Neural cell (in vitro differentiated cells): ENCODE results near the gene ERVH48-1. TPM values are rescaled to one million over a fixed set of nuclear protein-coding genes. Genes with fewer than 3 reads are reported as not detected.
"Not testable (repeated sequence)": the region's sequence is repeated elsewhere in the genome, so short reads cannot be mapped to it uniquely, and the experiment has no call there.

Experiments
- H2AFZ ChIP-seq: fragments of 200-600, 300-800 bp; sonication (generic), shearing (Covaris generic); 2 replicates; pipeline ENCODE4 v1.6.0; 2014; ENCODE audit warnings: low read depth, mild to moderate bottlenecking, antibody characterized with exemption, low read length, moderate library complexity
- H3F3A ChIP-seq: fragments of 200-600 bp; shearing (Covaris generic); 2 replicates; pipeline ENCODE4 v1.6.1; 2016; ENCODE audit warnings: mild to moderate bottlenecking, moderate library complexity, mixed read lengths, antibody characterized with exemption, low read length; ENCODE audit not compliant: insufficient read depth, poor library complexity, severe bottlenecking
- H3K27ac ChIP-seq: fragments of 200-600, 300-800 bp; sonication (generic), shearing (Covaris generic); 2 replicates; pipeline ENCODE4 v1.5.1; 2014; ENCODE audit warnings: mild to moderate bottlenecking, low read length, moderate library complexity
- H3K27me3 ChIP-seq: fragments of 300-800, 200-600 bp; sonication (generic), shearing (Covaris generic); 2 replicates; pipeline ENCODE4 v1.6.0; 2014; ENCODE audit warnings: mild to moderate bottlenecking, low read depth, low read length, moderate library complexity; ENCODE audit not compliant: insufficient read depth
- H3K36me3 ChIP-seq: fragments of 300-800, 200-600 bp; sonication (generic), shearing (Covaris generic); 2 replicates; pipeline ENCODE4 v1.5.1; 2014; ENCODE audit warnings: mild to moderate bottlenecking, antibody characterized with exemption, low read length, moderate library complexity; ENCODE audit not compliant: insufficient read depth
- H3K4me2 ChIP-seq: fragments of 300-800, 200-600 bp; sonication (generic), shearing (Covaris generic); 2 replicates; pipeline ENCODE4 v1.6.0; 2014; ENCODE audit warnings: mild to moderate bottlenecking, low read length
- H3K4me3 ChIP-seq: fragments of 300-800, 200-600 bp; sonication (generic), shearing (Covaris generic); 2 replicates; pipeline ENCODE4 v1.5.1; 2014; ENCODE audit warnings: mild to moderate bottlenecking, low read length, moderate library complexity
- H3K79me2 ChIP-seq: fragments of 200-600 bp; shearing (Covaris generic); replicated peaks from 2 replicates; pipeline ENCODE4 v1.6.0; 2014; ENCODE audit warnings: mild to moderate bottlenecking, low read length, moderate library complexity; ENCODE audit not compliant: insufficient read depth
- H3K9ac ChIP-seq: fragments of 300-800, 200-600 bp; sonication (generic), shearing (Covaris generic); 2 replicates; pipeline ENCODE4 v1.6.1; 2016; ENCODE audit warnings: mild to moderate bottlenecking, low read length, mixed read lengths
- H3K9me2 ChIP-seq: fragments of 200-600 bp; shearing (Covaris generic); 2 replicates; pipeline ENCODE4 v1.6.1; 2016; ENCODE audit warnings: mild to moderate bottlenecking, low read length, mixed read lengths; ENCODE audit not compliant: insufficient read depth
- H3K9me3 ChIP-seq: fragments of 200-600, 300-800 bp; sonication (generic), shearing (Covaris generic); 2 replicates; pipeline ENCODE4 v1.6.1; 2016; ENCODE audit warnings: mild to moderate bottlenecking, mixed run types, low read length, moderate library complexity, mixed read lengths
- H4K20me1 ChIP-seq: fragments of 200-600 bp; shearing (Covaris generic); 2 replicates; pipeline ENCODE4 v1.6.1; 2016; ENCODE audit warnings: mild to moderate bottlenecking, mixed run types; ENCODE audit not compliant: insufficient read depth
- CTCF ChIP-seq: fragments of 450-650 bp; IDR thresholded peaks from 2 replicates; pipeline ENCODE4 v1.5.1; 2014; ENCODE audit warnings: antibody characterized with exemption, mild to moderate bottlenecking, moderate library complexity; ENCODE audit not compliant: poor library complexity, severe bottlenecking
- EP300 ChIP-seq: fragments of 450-650 bp; conservative IDR thresholded peaks from 2 replicates; pipeline ENCODE4 v1.6.1; 2014; ENCODE audit warnings: antibody characterized with exemption, mild to moderate bottlenecking, moderate library complexity; ENCODE audit not compliant: poor library complexity, severe bottlenecking
- EZH2 ChIP-seq: fragments of 200-600, 300-800 bp; shearing (Covaris generic), sonication (generic); IDR thresholded peaks from 2 replicates; pipeline ENCODE4 v1.6.1; 2014; ENCODE audit warnings: antibody characterized with exemption, low read length, borderline replicate concordance, mild to moderate bottlenecking; ENCODE audit not compliant: insufficient read depth, poor library complexity, severe bottlenecking
- MXI1 ChIP-seq: fragments of 450-650 bp; conservative IDR thresholded peaks from 2 replicates; pipeline ENCODE4 v1.6.1; 2014; ENCODE audit warnings: antibody characterized with exemption, mild to moderate bottlenecking; ENCODE audit not compliant: poor library complexity, severe bottlenecking
- POLR2AphosphoS5 ChIP-seq: IDR thresholded peaks from 2 replicates; pipeline ENCODE4 v1.6.1; 2012
- RAD21 ChIP-seq: fragments of 450-650 bp; conservative IDR thresholded peaks from 2 replicates; pipeline ENCODE4 v1.6.1; 2014; ENCODE audit warnings: antibody characterized with exemption, mild to moderate bottlenecking, moderate library complexity
- TAF1 ChIP-seq: IDR thresholded peaks from 2 replicates; pipeline ENCODE4 v1.6.1; 2012; ENCODE audit warnings: low read depth
- polyA plus RNA-seq: library from polyadenylated mRNA; depleted of rRNA; stranded (reverse); fragments of >200 nt; gene quantifications from 2 replicates; pipeline ENCODE4 v1.2.3, GENCODE V29; 2014
- TF ChIP-seq, protein P1 (sequence below): IDR thresholded peaks from 2 replicates; pipeline ENCODE4 v1.6.1; 2012; ENCODE audit warnings: borderline replicate concordance

ERVH48-1 gene
- polyA plus RNA-seq, 1 donor from 2014 or later: not detected

DNA sequence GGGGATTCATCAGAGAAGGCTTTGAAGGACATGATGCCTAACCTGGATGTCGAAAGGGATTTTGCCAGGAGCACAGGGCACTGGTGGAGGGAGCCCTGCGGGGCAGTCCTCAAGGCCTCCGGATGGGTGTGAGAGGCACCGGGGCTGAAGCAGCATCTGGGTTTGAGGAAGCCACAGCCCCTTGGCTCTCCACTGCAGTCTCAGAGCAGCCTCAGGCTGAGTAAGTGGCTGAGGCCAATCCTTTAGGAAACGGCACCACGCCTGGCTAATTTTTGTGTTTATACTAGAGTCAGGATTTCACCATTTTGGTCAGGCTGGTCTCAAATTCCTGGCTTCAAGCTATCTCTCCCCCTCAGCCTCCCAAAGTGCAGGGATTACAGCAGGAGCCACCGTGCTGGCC, 12.0 kb downstream of the ERVH48-1 start (continued):
- TF ChIP-seq EZH2 (no peak), TAF1 (no peak), POLR2AphosphoS5 (no peak)

- not testable (repeated sequence) for H3K36me3 ChIP-seq, H3K79me2 ChIP-seq, H3K4me2 ChIP-seq, H3K4me3 ChIP-seq, H3K9me2 ChIP-seq, H3K9me3 ChIP-seq, H3K27ac ChIP-seq, H2AFZ ChIP-seq, H4K20me1 ChIP-seq, H3F3A ChIP-seq, H3K27me3 ChIP-seq, H3K9ac ChIP-seq
These were observed 13.5 kb downstream of the ERVH48-1 start for GRCh38 chr21:42911920-42912319.

DNA sequence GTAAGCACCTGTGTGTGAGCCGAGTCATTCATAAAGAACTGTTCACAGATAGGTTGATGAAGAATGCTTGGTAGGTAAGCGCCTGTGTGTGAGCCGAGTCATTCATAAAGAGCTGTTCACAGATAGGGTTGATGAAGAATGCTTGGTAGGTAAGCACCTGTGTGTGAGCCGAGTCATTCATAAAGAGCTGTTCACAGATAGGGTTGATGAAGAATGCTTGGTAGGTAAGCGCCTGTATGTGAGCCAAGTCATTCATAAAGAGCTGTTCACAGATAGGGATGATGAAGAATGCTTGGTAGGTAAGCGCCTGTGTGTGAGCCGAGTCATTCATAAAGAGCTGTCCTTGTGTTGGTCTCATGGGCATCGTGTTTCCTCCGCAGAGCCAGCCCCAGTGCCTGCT, 16.9 kb downstream of the ERVH48-1 start:
- not testable (repeated sequence) for H3K9ac ChIP-seq, H3F3A ChIP-seq, H3K36me3 ChIP-seq, H3K27ac ChIP-seq, H2AFZ ChIP-seq, H3K79me2 ChIP-seq, H4K20me1 ChIP-seq, H3K4me2 ChIP-seq, H3K9me3 ChIP-seq, H3K4me3 ChIP-seq, H3K9me2 ChIP-seq, H3K27me3 ChIP-seq

- H3F3A ChIP-seq: no peaks in the 10 kb centered on the region
- H3K36me3 ChIP-seq: peaks cover 7% of the 10 kb centered on the region
- H3K9me3 ChIP-seq: no peaks in the 10 kb centered on the region
- H3K27me3 ChIP-seq: no peaks in the 10 kb centered on the region
- H3K9me2 ChIP-seq: no peaks in the 10 kb centered on the region
- H3K4me3 ChIP-seq: no peak overlapping the region
- H3K27ac ChIP-seq: no peak overlapping the region
- H2AFZ ChIP-seq: no peak overlapping the region
- no peak for TF ChIP-seq EP300
- no peak for TF ChIP-seq CTCF
- TF ChIP-seq POLR2AphosphoS5: no peak
- no peak for TF ChIP-seq RAD21
- TF ChIP-seq TAF1: no peak
- TF ChIP-seq MXI1: no peak
- TF ChIP-seq EZH2: no peak
- TF ChIP-seq, protein P1, sequence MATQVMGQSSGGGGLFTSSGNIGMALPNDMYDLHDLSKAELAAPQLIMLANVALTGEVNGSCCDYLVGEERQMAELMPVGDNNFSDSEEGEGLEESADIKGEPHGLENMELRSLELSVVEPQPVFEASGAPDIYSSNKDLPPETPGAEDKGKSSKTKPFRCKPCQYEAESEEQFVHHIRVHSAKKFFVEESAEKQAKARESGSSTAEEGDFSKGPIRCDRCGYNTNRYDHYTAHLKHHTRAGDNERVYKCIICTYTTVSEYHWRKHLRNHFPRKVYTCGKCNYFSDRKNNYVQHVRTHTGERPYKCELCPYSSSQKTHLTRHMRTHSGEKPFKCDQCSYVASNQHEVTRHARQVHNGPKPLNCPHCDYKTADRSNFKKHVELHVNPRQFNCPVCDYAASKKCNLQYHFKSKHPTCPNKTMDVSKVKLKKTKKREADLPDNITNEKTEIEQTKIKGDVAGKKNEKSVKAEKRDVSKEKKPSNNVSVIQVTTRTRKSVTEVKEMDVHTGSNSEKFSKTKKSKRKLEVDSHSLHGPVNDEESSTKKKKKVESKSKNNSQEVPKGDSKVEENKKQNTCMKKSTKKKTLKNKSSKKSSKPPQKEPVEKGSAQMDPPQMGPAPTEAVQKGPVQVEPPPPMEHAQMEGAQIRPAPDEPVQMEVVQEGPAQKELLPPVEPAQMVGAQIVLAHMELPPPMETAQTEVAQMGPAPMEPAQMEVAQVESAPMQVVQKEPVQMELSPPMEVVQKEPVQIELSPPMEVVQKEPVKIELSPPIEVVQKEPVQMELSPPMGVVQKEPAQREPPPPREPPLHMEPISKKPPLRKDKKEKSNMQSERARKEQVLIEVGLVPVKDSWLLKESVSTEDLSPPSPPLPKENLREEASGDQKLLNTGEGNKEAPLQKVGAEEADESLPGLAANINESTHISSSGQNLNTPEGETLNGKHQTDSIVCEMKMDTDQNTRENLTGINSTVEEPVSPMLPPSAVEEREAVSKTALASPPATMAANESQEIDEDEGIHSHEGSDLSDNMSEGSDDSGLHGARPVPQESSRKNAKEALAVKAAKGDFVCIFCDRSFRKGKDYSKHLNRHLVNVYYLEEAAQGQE: no peak
- no peak overlapping the region for H3K4me2 ChIP-seq
- no peaks in the 10 kb centered on the region for H3K79me2 ChIP-seq
- no peak overlapping the region for H3K9ac ChIP-seq
- H4K20me1 ChIP-seq: no peaks in the 10 kb centered on the region
These were observed 19.2 kb downstream of the ERVH48-1 start for GRCh38 chr21:42906233-42906632.
